IPS-20b (cell line): ENCODE measurements around the gene FKBP2.

Experiments
- H3K27ac ChIP-seq: one replicate; pipeline ENCODE4 v1.5.1; 2013; ENCODE audit warnings: low read length
- H3K27me3 ChIP-seq: 2 replicates; pipeline ENCODE4 v1.6.1; 2013; ENCODE audit warnings: mild to moderate bottlenecking, low read length, inconsistent platforms; ENCODE audit not compliant: insufficient read depth
- H3K36me3 ChIP-seq: 2 replicates; pipeline ENCODE4 v1.6.1; 2013; ENCODE audit warnings: low read depth, mild to moderate bottlenecking, inconsistent platforms, low read length, moderate library complexity; ENCODE audit not compliant: insufficient read depth
- H3K4me1 ChIP-seq: 2 replicates; pipeline ENCODE4 v1.6.1; 2013; ENCODE audit warnings: mild to moderate bottlenecking, control low read depth, inconsistent platforms, low read length, moderate library complexity; ENCODE audit not compliant: insufficient read depth
- H3K4me3 ChIP-seq: 2 replicates; pipeline ENCODE4 v1.5.1; 2013; ENCODE audit warnings: mild to moderate bottlenecking, low read length, inconsistent platforms
- H3K9ac ChIP-seq: 2 replicates; pipeline ENCODE4 v1.6.1; 2013; ENCODE audit warnings: low read depth, mild to moderate bottlenecking, inconsistent platforms, low read length, moderate library complexity
- H3K9me3 ChIP-seq: 2 replicates; pipeline ENCODE4 v1.6.1; 2013; ENCODE audit warnings: mild to moderate bottlenecking, low read depth, low read length, inconsistent platforms; ENCODE audit not compliant: insufficient read depth

The FKBP2 gene

GRCh38 chr11:64220798-64221197, 20.1 kb upstream of the FKBP2 start:
- Histone ChIP-seq H3K27ac (no peak overlapping the region), H3K9me3 (no peaks in the 10 kb centered on the region), H3K4me3 (no peak overlapping the region), H3K36me3 (peaks cover 5% of the 10 kb centered on the region), H3K27me3 (no peaks in the 10 kb centered on the region), H3K9ac (no peak overlapping the region), H3K4me1 (no peaks in the 10 kb centered on the region)

- Histone ChIP-seq H3K9me3 (no peaks in the 10 kb centered on the region), H3K4me3 (no peak overlapping the region), H3K27ac (no peak overlapping the region), H3K27me3 (no peaks in the 10 kb centered on the region), H3K36me3 (peaks cover 5% of the 10 kb centered on the region), H3K9ac (no peak overlapping the region), H3K4me1 (peaks cover 9% of the 10 kb centered on the region)
These were observed 18.3 kb upstream of the FKBP2 start for GRCh38 chr11:64222651-64223000.

GRCh38 chr11:64223001-64223651, 17.8 kb upstream of the FKBP2 start:
- Histone ChIP-seq H3K36me3 (peaks cover 5% of the 10 kb centered on the region), H3K9me3 (no peaks in the 10 kb centered on the region), H3K27me3 (no peaks in the 10 kb centered on the region), H3K27ac (no peak overlapping the region), H3K4me3 (no peak overlapping the region), H3K4me1 (peaks cover 9% of the 10 kb centered on the region), H3K9ac (no peak overlapping the region)

- Histone ChIP-seq H3K27ac (no peak overlapping the region), H3K4me1 (peaks cover 9% of the 10 kb centered on the region), H3K36me3 (peaks cover 5% of the 10 kb centered on the region), H3K9ac (no peak overlapping the region), H3K9me3 (no peaks in the 10 kb centered on the region), H3K27me3 (no peaks in the 10 kb centered on the region), H3K4me3 (no peak overlapping the region)
These were observed 16.6 kb upstream of the FKBP2 start for GRCh38 chr11:64224151-64224890.

- H3K27ac ChIP-seq: no peak overlapping the region
- no peaks in the 10 kb centered on the region for H3K9me3 ChIP-seq
- peak overlapping the region; percentile 86; the same call in 1 of the 2 replicates for H3K9ac ChIP-seq
- peaks cover 13% of the 10 kb centered on the region for H3K4me1 ChIP-seq
- H3K36me3 ChIP-seq: peaks cover 5% of the 10 kb centered on the region
- H3K27me3 ChIP-seq: no peaks in the 10 kb centered on the region
- peak overlapping the region; percentile 93 for H3K4me3 ChIP-seq
These were observed 15.8 kb upstream of the FKBP2 start for GRCh38 chr11:64224891-64225607.

- H3K4me1 ChIP-seq: peaks cover 13% of the 10 kb centered on the region
- H3K9me3 ChIP-seq: no peaks in the 10 kb centered on the region
- peak within 1 kb of the TSS; percentile 88 for H3K9ac ChIP-seq
- peak within 1 kb of the TSS; percentile 49 for H3K27ac ChIP-seq
- peaks cover 5% of the 10 kb centered on the region for H3K36me3 ChIP-seq
- no peaks in the 10 kb centered on the region for H3K27me3 ChIP-seq
- H3K4me3 ChIP-seq: peak within 1 kb of the TSS; percentile 93
These were observed 15.0 kb upstream of the FKBP2 start, which contains the start of the genes NUDT22 and TRPT1 for GRCh38 chr11:64225608-64226506. TSS of gene NUDT22 (plus strand) at chr11:64226274. CDS start at chr11:64226653, 379 bp downstream. TSS of gene TRPT1 (minus strand) at chr11:64226186. CDS start at chr11:64225860, 326 bp downstream.

GRCh38 chr11:64226507-64227051, 14.3 kb upstream of the FKBP2 start:
- H3K27ac ChIP-seq: peak overlapping the region; percentile 49
- H3K9me3 ChIP-seq: no peaks in the 10 kb centered on the region
- H3K4me3 ChIP-seq: peak overlapping the region; percentile 93
- peak overlapping the region; percentile 88 for H3K9ac ChIP-seq
- peaks cover 2% of the 10 kb centered on the region; the same call in 1 of the 2 replicates for H3K27me3 ChIP-seq
- peaks cover 13% of the 10 kb centered on the region for H3K4me1 ChIP-seq
- H3K36me3 ChIP-seq: no peaks in the 10 kb centered on the region

- Histone ChIP-seq H3K27ac (no peak overlapping the region), H3K9ac (peak overlapping the region; percentile 37; the same call in 1 of the 2 replicates), H3K4me1 (peaks cover 13% of the 10 kb centered on the region), H3K9me3 (no peaks in the 10 kb centered on the region), H3K27me3 (peaks cover 11% of the 10 kb centered on the region; the same call in 1 of the 2 replicates), H3K4me3 (no peak overlapping the region), H3K36me3 (no peaks in the 10 kb centered on the region)
These were observed 13.4 kb upstream of the FKBP2 start for GRCh38 chr11:64227405-64227956.

- no peaks in the 10 kb centered on the region for H3K9me3 ChIP-seq
- H3K4me3 ChIP-seq: no peak overlapping the region; the same call in 1 of the 2 replicates
- no peak overlapping the region for H3K27ac ChIP-seq
- H3K36me3 ChIP-seq: no peaks in the 10 kb centered on the region
- H3K4me1 ChIP-seq: peaks cover 13% of the 10 kb centered on the region
- H3K27me3 ChIP-seq: peaks cover 26% of the 10 kb centered on the region
- H3K9ac ChIP-seq: peak overlapping the region; percentile 62; the same call in 1 of the 2 replicates
These were observed 11.7 kb upstream of the FKBP2 start for GRCh38 chr11:64229090-64229743.

- H3K27me3 ChIP-seq: peaks cover 26% of the 10 kb centered on the region
- no peaks in the 10 kb centered on the region for H3K36me3 ChIP-seq
- H3K4me3 ChIP-seq: peak overlapping the region; percentile 90
- no peak overlapping the region for H3K27ac ChIP-seq
- peaks cover 13% of the 10 kb centered on the region for H3K4me1 ChIP-seq
- no peaks in the 10 kb centered on the region for H3K9me3 ChIP-seq
- H3K9ac ChIP-seq: peak overlapping the region; percentile 62; the same call in 1 of the 2 replicates
These were observed 11.1 kb upstream of the FKBP2 start for GRCh38 chr11:64229744-64230170.
